ENCODE measurements around the gene ALG3. TPM values are rescaled to one million over a fixed set of nuclear protein-coding genes. Genes with fewer than 3 reads are reported as not detected.

The ALG3 gene
- total RNA-seq, 1 experiment from 2014 or later, result 68.8 TPM

DNA sequence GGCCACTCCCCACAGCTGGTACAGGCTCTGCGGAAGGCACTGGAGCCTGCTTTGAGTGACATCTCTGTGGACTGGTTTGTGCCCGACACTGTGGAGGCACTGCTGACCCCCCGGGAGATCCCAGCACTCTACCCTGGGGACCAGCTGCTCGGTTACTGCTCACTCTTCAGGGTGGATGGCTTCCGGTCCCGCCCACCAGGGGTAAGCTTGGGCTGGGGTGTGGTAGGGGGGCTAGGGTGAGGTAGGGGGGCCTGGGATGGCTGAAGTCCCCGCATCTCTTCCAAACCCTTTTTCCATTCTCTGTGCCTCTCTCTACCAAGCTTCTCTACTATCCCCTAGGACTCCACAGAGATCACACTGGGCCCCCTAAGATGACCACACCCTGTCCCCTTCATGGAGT, 11.6 kb downstream of the ALG3 start:
- BruUV-seq (replicated peaks), result no TSS peak
- intact Hi-C loops (cut with micrococcal nuclease; ENCODE audit: unreplicated experiment), result no loop called here
- Histone ChIP-seq H3K4me1 (ENCODE audit: insufficient read depth, low read length, poor library complexity, severe bottlenecking) (no peaks in the 10 kb centered on the region), H3K4me3 (ENCODE audit: low read depth, low read length, poor library complexity, severe bottlenecking) (no peak overlapping the region), H3K9me3 (ENCODE audit: low read depth, low read length, poor library complexity, severe bottlenecking) (no peaks in the 10 kb centered on the region), H3K27ac (ENCODE audit: low read depth, low read length, poor library complexity, severe bottlenecking) (no peak overlapping the region), H3K27me3 (replicated peaks; ENCODE audit: insufficient read depth, low read depth, low read length, poor library complexity) (peaks cover 7% of the 10 kb centered on the region), H3K36me3 (ENCODE audit: insufficient read depth, low read length, poor library complexity, severe bottlenecking) (no peaks in the 10 kb centered on the region)
- CTCF ChIA-PET, result no interaction called here
- DNase-seq (ENCODE audit: low spot score), result no peak
- TF ChIP-seq, protein P1, sequence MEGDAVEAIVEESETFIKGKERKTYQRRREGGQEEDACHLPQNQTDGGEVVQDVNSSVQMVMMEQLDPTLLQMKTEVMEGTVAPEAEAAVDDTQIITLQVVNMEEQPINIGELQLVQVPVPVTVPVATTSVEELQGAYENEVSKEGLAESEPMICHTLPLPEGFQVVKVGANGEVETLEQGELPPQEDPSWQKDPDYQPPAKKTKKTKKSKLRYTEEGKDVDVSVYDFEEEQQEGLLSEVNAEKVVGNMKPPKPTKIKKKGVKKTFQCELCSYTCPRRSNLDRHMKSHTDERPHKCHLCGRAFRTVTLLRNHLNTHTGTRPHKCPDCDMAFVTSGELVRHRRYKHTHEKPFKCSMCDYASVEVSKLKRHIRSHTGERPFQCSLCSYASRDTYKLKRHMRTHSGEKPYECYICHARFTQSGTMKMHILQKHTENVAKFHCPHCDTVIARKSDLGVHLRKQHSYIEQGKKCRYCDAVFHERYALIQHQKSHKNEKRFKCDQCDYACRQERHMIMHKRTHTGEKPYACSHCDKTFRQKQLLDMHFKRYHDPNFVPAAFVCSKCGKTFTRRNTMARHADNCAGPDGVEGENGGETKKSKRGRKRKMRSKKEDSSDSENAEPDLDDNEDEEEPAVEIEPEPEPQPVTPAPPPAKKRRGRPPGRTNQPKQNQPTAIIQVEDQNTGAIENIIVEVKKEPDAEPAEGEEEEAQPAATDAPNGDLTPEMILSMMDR (conservative IDR thresholded peaks at IDR 0.05; ENCODE audit: low read depth, low read length), result no peak
- TF ChIP-seq EZH2 (IDR thresholded peaks at IDR 0.05; ENCODE audit: borderline replicate concordance, low read depth, low read length, poor library complexity, severe bottlenecking), result no peak
- POLR2A ChIA-PET (ENCODE audit: low non-redundant PET), result interaction anchor here (0.5 kb wide), 1 partner anchor 410 kb away, joined by 3 read pairs; no protein-coding TSS in a partner anchor

DNA sequence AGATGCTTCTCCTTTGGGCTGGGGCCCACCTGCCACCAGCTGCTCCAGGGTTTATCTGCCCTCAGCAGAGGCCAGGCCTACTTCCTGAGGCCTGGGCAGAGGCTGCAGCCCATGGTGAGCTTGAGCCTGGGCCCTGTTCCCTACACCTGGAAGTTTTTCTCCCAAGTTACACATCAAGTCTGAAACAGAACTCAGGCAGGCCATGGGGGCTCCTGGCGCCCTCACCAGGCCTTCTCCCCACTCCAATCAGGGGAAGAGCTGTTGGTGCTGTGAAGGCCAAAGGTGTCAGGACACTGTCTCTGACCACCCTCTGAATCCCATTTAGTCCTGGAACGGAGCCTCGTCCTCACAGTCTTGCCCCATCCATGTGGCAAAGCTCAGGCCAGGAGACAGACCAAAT, 12.1 kb downstream of the ALG3 start:
- Histone ChIP-seq H3K27me3 (replicated peaks; ENCODE audit: insufficient read depth, low read depth, low read length, poor library complexity) (peaks cover 13% of the 10 kb centered on the region), H3K9me3 (ENCODE audit: low read depth, low read length, poor library complexity, severe bottlenecking) (no peaks in the 10 kb centered on the region), H3K4me3 (ENCODE audit: low read depth, low read length, poor library complexity, severe bottlenecking) (no peak overlapping the region), H3K4me1 (ENCODE audit: insufficient read depth, low read length, poor library complexity, severe bottlenecking) (no peaks in the 10 kb centered on the region), H3K27ac (ENCODE audit: low read depth, low read length, poor library complexity, severe bottlenecking) (no peak overlapping the region), H3K36me3 (ENCODE audit: insufficient read depth, low read length, poor library complexity, severe bottlenecking) (no peaks in the 10 kb centered on the region)
- CTCF ChIA-PET, result interaction anchor here (1.1 kb wide), 1 partner anchor 9 kb away, joined by 3 read pairs; no protein-coding TSS in a partner anchor
- no peak for TF ChIP-seq EZH2 (IDR thresholded peaks at IDR 0.05; ENCODE audit: borderline replicate concordance, low read depth, low read length, poor library complexity, severe bottlenecking)
- TF ChIP-seq, protein P1 (conservative IDR thresholded peaks at IDR 0.05; ENCODE audit: low read depth, low read length), result no peak
- no peak for DNase-seq (ENCODE audit: low spot score)
- no TSS peak for BruUV-seq (replicated peaks)
- intact Hi-C loops (cut with micrococcal nuclease; ENCODE audit: unreplicated experiment), result no loop called here
- POLR2A ChIA-PET (ENCODE audit: low non-redundant PET), result interaction anchor here (0.5 kb wide), 1 partner anchor 409 kb away, joined by 3 read pairs; no protein-coding TSS in a partner anchor

DNA sequence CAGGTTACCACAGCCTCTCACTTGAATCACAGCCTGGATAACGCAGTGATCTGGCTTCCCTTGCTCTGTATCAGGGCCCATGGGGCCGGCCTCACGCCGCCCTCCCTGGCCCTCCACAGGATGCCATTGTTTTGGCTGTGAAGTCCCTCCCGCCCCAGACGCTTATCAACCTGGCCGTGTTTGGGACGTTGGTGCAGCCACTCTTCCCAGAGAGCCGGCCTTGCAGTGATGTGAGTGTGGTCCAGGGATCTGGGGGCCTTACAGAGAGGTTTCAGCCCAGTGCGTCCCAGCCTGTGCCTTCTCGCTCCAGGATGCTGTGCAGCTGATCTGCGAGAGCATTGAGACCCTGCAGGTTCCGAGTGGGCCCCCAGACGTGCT, 12.7 kb downstream of the ALG3 start:
- Histone ChIP-seq H3K27ac (ENCODE audit: low read depth, low read length, poor library complexity, severe bottlenecking) (no peak overlapping the region), H3K4me3 (ENCODE audit: low read depth, low read length, poor library complexity, severe bottlenecking) (no peak overlapping the region), H3K9me3 (ENCODE audit: low read depth, low read length, poor library complexity, severe bottlenecking) (no peaks in the 10 kb centered on the region), H3K36me3 (ENCODE audit: insufficient read depth, low read length, poor library complexity, severe bottlenecking) (no peaks in the 10 kb centered on the region), H3K4me1 (ENCODE audit: insufficient read depth, low read length, poor library complexity, severe bottlenecking) (no peaks in the 10 kb centered on the region), H3K27me3 (replicated peaks; ENCODE audit: insufficient read depth, low read depth, low read length, poor library complexity) (peaks cover 19% of the 10 kb centered on the region)
- intact Hi-C loops (cut with micrococcal nuclease; ENCODE audit: unreplicated experiment), result no loop called here
- DNase-seq (ENCODE audit: low spot score), result no peak
- ChIA-PET CTCF (interaction anchor here (1.1 kb wide), 1 partner anchor 8 kb away, joined by 3 read pairs; no protein-coding TSS in a partner anchor), POLR2A (ENCODE audit: low non-redundant PET) (no interaction called here)
- BruUV-seq (replicated peaks), result no TSS peak
- TF ChIP-seq EZH2 (IDR thresholded peaks at IDR 0.05; ENCODE audit: borderline replicate concordance, low read depth, low read length, poor library complexity, severe bottlenecking), result no peak
- TF ChIP-seq, protein P1 (conservative IDR thresholded peaks at IDR 0.05; ENCODE audit: low read depth, low read length), result no peak

All from A673 (cell line).